Measurements from ENCODE around the gene RNF8. TPM values are rescaled to one million over a fixed set of nuclear protein-coding genes. Genes with fewer than 3 reads are reported as not detected.

Gene RNF8
- total and polyA plus RNA-seq, 9 of the 15 experiments (the other 6 are each of a cell fraction or from before 2014, with no cell fraction given) = 10.6 to 47.0 (median 37.5) TPM

GRCh38 chr6:37432916-37433656 lies 79.3 kb downstream of the RNF8 start, which contains the start of gene CMTR1 (continued):
- TF ChIP-seq BCLAF1 (IDR thresholded peaks at IDR 0.05; ENCODE audit: borderline replicate concordance in 1 of 2, control insufficient read depth in 1 of 2, low read depth in 2 of 2, low read length in 1 of 2) = no peak
- no peak for TF ChIP-seq ZNF583 (CRISPR knock-in tag; IDR thresholded peaks at IDR 0.05)
- peak; percentile 97 for TF ChIP-seq CXXC5 (CRISPR knock-in tag; IDR thresholded peaks at IDR 0.05)
- peak in 1 of 2 experiments; percentile 22; a peak in 2 of 4 replicates for TF ChIP-seq RAD21 (CRISPR knock-in tag; conservative IDR thresholded peaks at IDR 0.05 in 1 of 2, IDR thresholded peaks at IDR 0.05 in 1 of 2)
- no peak for TF ChIP-seq TFAM (CRISPR knock-in tag; conservative IDR thresholded peaks at IDR 0.05)
- peak in 1 of 2 experiments; percentile 69; a peak in 1 of 4 replicates for TF ChIP-seq ZMIZ1 (IDR thresholded peaks at IDR 0.05; ENCODE audit: low read depth in 2 of 2, low read length in 2 of 2)
- TF ChIP-seq MEF2D (tag; conservative IDR thresholded peaks at IDR 0.05; ENCODE audit: low read depth) = no peak
- no peak for TF ChIP-seq PHTF2 (CRISPR knock-in tag; IDR thresholded peaks at IDR 0.05)
- no peak for TF ChIP-seq ZNF184 (CRISPR knock-in tag; IDR thresholded peaks at IDR 0.05)
- no peak for TF ChIP-seq RHOXF2B (CRISPR knock-in tag; conservative IDR thresholded peaks at IDR 0.05)
- peak; percentile 72 for TF ChIP-seq U2AF1 (optimal IDR thresholded peaks at IDR 0.05; ENCODE audit: low read depth, low read length)
- no peak for TF ChIP-seq CBX8 (IDR thresholded peaks at IDR 0.05; ENCODE audit: borderline replicate concordance, extremely low read depth, low read depth, low read length, poor library complexity, severe bottlenecking)
- no peak for TF ChIP-seq CBFA2T2 (conservative IDR thresholded peaks at IDR 0.05)
- TF ChIP-seq MBD2 (IDR thresholded peaks at IDR 0.05; ENCODE audit: borderline replicate concordance, low read depth) = peak; percentile 82; the same call in 1 of the 2 replicates
- TF ChIP-seq EZH2 (IDR thresholded peaks at IDR 0.05; ENCODE audit: borderline replicate concordance, low read depth, low read length) = no peak
- TF ChIP-seq ARID1B (IDR thresholded peaks at IDR 0.05) = no peak; the same call in 1 of the 2 replicates
- no peak for TF ChIP-seq NFATC3 (IDR thresholded peaks at IDR 0.05)
- TF ChIP-seq RB1 (IDR thresholded peaks at IDR 0.05; ENCODE audit: low read depth) = peak; percentile 94
- TF ChIP-seq HSF4 (CRISPR knock-in tag; IDR thresholded peaks at IDR 0.05; ENCODE audit: borderline replicate concordance) = no peak
- no peak for TF ChIP-seq NCOR1 (IDR thresholded peaks at IDR 0.05)
- no peak for TF ChIP-seq ZNF24 (IDR thresholded peaks at IDR 0.05)
- TF ChIP-seq SIN3A (IDR thresholded peaks at IDR 0.05; ENCODE audit: borderline replicate concordance in 2 of 2, control insufficient read depth in 1 of 2, low read depth in 2 of 2, low read length in 2 of 2) = peak; percentile 92 to 98
